Measurements from ENCODE around the gene PGM2L1.
A peak's percentile ranks its signal among the peaks of the same experiment; 100 is the strongest.
"Not testable (repeated sequence)": the region's sequence is repeated elsewhere in the genome, so short reads cannot be mapped to it uniquely, and the experiment has no call there.

The PGM2L1 gene

GRCh38 chr11:74338963-74339362 is 59.3 kb downstream of the PGM2L1 start:
- TF ChIP-seq CTCF (IDR thresholded peaks at IDR 0.05), result no peak

GRCh38 chr11:74333193-74333592 is 65.0 kb downstream of the PGM2L1 start:
- Histone ChIP-seq H3K27ac (no peak overlapping the region), H3K4me3 (no peak overlapping the region)
- DNase-seq (ENCODE audit: low spot score), result no peak
- no peak for TF ChIP-seq CTCF (IDR thresholded peaks at IDR 0.05)

More at GRCh38 chr11:74338963-74339362, 59.3 kb downstream of the PGM2L1 start:
- DNase-seq (ENCODE audit: low spot score), result no peak
- Histone ChIP-seq H3K4me3 (no peak overlapping the region), H3K27ac (no peak overlapping the region)

- no peak for DNase-seq (ENCODE audit: low spot score)
- no peak for TF ChIP-seq CTCF (IDR thresholded peaks at IDR 0.05)
- Histone ChIP-seq H3K27ac (no peak overlapping the region), H3K4me3 (no peak overlapping the region)
Observed at GRCh38 chr11:74332291-74332690, 65.9 kb downstream of the PGM2L1 start.

- not testable (repeated sequence) for DNase-seq (ENCODE audit: low spot score); H3K4me3 ChIP-seq
- H3K27ac ChIP-seq, result peak overlapping the region; percentile 52 to 60
Observed at GRCh38 chr11:74331000-74331399, 67.2 kb downstream of the PGM2L1 start.

GRCh38 chr11:74330075-74330858 is 68.0 kb downstream of the PGM2L1 start:
- H3K27ac ChIP-seq, result peak overlapping the region; percentile 52 to 60
- no peak for DNase-seq (ENCODE audit: low spot score)
- H3K4me3 ChIP-seq, result no peak overlapping the region
- no peak for TF ChIP-seq CTCF (IDR thresholded peaks at IDR 0.05)

GRCh38 chr11:74327076-74327475 is 71.2 kb downstream of the PGM2L1 start:
- no peak overlapping the region for H3K4me3 ChIP-seq
- no peak for TF ChIP-seq CTCF (IDR thresholded peaks at IDR 0.05)
- peak overlapping the region; percentile 48 to 79 for H3K27ac ChIP-seq
- no peak for DNase-seq (ENCODE audit: low spot score)

- TF ChIP-seq CTCF (IDR thresholded peaks at IDR 0.05), result no peak
- no peak for DNase-seq (ENCODE audit: low spot score)
- H3K27ac ChIP-seq, result peak overlapping the region; percentile 79 to 81
- H3K4me3 ChIP-seq, result no peak overlapping the region
Observed at GRCh38 chr11:74326665-74327064, 71.6 kb downstream of the PGM2L1 start.
